Subcutaneous adipose tissue (tissue), 4 donors: ENCODE data around the gene GULP1. TPM values are rescaled to one million over a fixed set of nuclear protein-coding genes. Genes with fewer than 3 reads are reported as not detected.

Source experiments
- CTCF ChIP-seq: fragments of 450-650 bp; IDR thresholded peaks from one replicate; pipeline ENCODE4 v1.5.1; 2016; ENCODE audit warnings: low read depth, mild to moderate bottlenecking, control low read depth, antibody characterized with exemption, moderate library complexity
- total RNA-seq, 4 donors: library from RNA; depleted of rRNA; stranded (reverse); fragments of >200 nt; gene quantifications; one replicate each; pipeline ENCODE4 v1.1.0, GENCODE V29; 2016

The GULP1 gene
- total RNA-seq, 4 donors from 2014 or later: 13.3 to 42.2 (median 30.3) TPM

GRCh38 chr2:188410504-188411235, 119.0 kb downstream of the GULP1 start:
- no peak for TF ChIP-seq CTCF

GRCh38 chr2:188412190-188412589, 120.5 kb downstream of the GULP1 start:
- TF ChIP-seq CTCF: no peak

GRCh38 chr2:188414411-188414810, 122.7 kb downstream of the GULP1 start:
- TF ChIP-seq CTCF: no peak

GRCh38 chr2:188414869-188415753, 123.4 kb downstream of the GULP1 start:
- TF ChIP-seq CTCF: no peak

GRCh38 chr2:188415754-188416083, 124.0 kb downstream of the GULP1 start:
- no peak for TF ChIP-seq CTCF

- no peak for TF ChIP-seq CTCF
These were observed 124.7 kb downstream of the GULP1 start for GRCh38 chr2:188416367-188416766.

GRCh38 chr2:188422726-188423125, 131.1 kb downstream of the GULP1 start:
- no peak for TF ChIP-seq CTCF
